ENCODE data around the gene ATP8A2. TPM values are rescaled to one million over a fixed set of nuclear protein-coding genes. Genes with fewer than 3 reads are reported as not detected.
"Not testable (repeated sequence)": the region's sequence is repeated elsewhere in the genome, so short reads cannot be mapped to it uniquely, and the experiment has no call there.

ATP8A2 gene
- total RNA-seq, 1 donor from 2014 or later = 0.13 TPM

DNA sequence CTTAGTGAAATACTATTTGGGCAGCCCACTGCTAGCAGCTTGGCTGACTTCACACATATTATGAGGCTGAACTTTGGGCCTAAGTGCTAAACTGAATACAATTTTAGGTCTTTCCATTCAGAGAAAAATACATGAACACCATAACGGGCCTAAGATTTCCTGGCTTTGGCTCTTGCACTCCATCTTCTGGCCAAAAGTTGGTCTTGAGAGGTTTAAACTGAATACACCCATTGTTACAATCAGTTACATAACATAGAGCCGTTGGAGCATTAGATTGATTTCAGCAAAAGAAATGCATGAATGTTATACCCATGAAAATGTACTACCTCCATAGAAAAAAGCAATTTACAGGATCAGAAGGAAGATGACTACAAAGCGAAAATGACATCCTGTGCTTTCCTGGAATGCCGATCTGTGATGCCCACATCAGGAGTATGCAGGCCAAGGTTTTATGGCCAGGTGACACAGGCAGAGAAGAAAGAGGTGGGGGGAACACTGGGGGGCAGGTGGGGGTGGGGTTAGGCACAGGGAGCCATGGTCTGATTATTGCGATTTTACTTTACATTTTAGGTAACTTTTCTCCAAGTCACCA is 691.2 kb downstream of the ATP8A2 start:
- peak; percentile 48 to 65 for DNase-seq (ENCODE audit: low read depth in 2 of 2)

DNA sequence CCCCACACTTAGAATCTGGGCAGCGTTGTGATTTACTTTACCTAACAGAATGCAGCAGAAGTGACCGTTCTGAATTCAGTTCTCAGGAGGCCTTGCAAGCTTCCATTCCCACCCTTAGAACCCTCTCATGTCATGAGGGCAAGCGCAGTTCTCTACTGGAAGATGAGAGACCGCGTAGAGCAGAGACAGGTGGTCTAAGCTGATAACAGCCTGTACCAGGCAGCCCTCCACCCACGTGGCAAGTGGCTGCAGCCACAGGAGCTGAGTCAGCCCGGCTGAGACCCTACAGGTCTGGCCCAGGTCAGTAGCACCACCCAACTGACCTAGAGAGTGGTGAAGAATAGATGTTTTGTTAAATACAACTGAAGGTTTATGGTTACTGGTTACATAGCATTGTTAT is 694.7 kb downstream of the ATP8A2 start:
- DNase-seq (ENCODE audit: low read depth in 2 of 2) = not testable (repeated sequence)

DNA sequence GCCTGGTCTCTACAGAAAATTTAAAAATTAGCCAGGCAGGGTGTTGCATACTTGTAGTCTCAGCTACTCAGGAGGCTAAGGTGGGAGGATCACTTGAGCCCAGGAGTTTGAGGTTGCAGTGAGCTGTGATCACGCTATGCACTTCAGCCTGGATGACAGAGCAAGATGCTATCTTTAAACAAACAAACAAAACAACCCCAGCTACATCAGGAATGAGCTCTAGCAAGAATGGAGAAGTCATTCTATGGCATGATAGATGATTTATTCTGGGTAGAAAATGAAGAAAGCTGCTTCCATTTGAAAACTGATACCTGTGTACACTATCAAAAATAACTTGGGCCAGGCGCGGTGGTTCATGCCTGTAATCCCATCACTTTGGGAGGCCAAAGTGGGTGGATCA is 695.8 kb downstream of the ATP8A2 start:
- no peak for DNase-seq (ENCODE audit: low read depth in 2 of 2)

DNA sequence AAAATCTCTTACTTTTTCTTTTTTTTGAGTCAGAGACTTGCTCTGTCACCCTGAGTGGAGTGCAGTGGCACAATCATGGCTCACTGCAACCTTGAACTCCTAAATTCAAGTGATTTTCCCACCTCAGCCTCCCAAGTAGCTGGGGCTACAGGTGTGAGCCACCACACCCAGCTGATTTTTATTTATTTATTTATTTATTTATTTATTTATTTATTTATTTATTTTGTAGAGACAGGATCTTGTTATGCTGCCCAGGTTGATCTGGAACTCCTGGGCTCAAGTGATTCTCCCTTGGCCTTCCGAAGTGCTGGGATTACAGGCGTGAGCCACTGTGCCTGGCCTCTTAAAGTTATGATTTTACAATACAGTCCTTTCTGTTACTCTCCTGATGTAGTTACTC is 696.6 kb downstream of the ATP8A2 start:
- DNase-seq (ENCODE audit: low read depth in 2 of 2) = not testable (repeated sequence)

DNA sequence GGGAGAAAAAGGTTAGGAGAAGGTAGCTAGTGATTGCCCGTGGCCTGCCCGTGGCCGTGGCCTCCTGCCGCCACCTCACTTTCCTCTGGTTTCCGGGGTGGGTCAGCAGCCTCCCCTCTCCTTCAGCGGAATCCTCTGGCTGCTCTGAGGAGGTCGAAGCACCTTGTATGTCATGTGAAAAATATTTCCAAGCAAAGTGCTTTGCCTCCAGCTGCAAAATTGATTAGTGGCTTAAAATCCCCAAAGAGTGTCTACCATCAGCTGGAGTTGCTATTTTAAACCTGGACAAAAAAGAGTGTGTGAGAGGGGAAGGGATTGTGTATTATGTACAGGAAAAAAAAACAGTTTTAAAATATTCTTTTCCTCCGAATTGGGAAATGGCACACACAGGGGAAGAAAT is 697.9 kb downstream of the ATP8A2 start:
- not testable (repeated sequence) for DNase-seq (ENCODE audit: low read depth in 2 of 2)

DNA sequence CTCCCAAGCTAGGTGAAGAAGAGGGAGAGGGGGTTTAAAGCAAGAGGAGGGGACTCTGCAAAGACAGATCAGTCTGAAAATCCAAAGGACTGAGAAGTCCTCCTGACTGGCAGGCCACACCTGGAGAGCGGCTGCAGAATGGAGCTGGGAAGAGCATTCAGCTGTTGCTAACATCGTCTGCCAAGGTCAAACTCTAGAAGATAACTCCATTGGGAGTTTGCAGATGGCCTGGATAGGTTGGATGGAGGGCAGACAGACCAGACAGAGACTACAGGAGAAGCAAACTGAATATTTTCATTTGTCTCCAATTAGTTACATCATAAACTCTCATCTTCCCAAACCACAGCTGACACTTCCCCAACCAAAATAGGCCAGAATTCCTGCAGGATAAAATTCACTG is 699.9 kb downstream of the ATP8A2 start:
- no peak for DNase-seq (ENCODE audit: low read depth in 2 of 2)

DNA sequence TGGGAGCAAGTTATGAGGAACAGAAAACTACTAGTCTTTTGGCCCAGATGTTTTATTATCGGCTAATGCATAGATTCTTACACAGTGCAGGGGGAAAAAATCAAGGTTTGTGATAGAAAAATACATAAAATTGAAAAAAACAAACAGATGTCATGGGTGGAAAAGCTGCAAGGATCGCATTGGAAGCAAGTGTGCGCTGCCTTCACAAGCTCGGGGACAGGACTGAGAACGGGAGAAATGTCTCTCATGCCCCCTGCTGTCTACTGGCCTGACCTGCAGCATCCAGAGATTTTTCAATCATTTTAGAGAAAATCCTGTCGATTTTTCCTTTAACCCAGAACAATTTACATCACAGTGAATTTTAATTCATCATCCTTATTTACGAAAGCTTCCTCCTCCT is 700.6 kb downstream of the ATP8A2 start:
- DNase-seq (ENCODE audit: low read depth in 2 of 2) = not testable (repeated sequence)

DNA sequence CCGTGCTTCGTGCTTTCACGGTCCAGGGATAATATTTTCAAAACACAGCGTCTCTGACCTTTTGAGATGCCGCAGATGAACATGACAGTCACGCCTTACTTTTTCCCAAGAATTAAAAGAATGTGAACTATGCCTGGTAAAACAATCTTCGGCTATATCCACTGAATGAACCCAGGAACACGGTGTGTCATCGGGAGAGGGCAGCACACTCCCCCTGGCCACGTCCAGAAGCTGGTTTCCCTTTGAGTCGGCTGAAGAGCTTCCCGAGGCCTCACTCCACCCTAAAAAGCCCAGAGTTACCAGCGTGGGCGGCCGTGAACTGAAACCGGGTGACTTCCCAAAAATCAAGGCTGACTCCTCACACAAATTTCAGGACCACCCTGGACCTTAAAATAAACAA is 702.9 kb downstream of the ATP8A2 start:
- DNase-seq (ENCODE audit: low read depth in 2 of 2) = no peak

Other genes starting within 250 kb of the ATP8A2 start
- not detected in 2 replicates for gene AMER2, start 199.7 kb upstream of the ATP8A2 start, total RNA-seq
- 22.3 and 23.6 TPM in 2 replicates for gene MTMR6, start 84.5 kb upstream of the ATP8A2 start, total RNA-seq
- gene NUP58, start 70.3 kb upstream of the ATP8A2 start, total RNA-seq = 37.4 and 39.3 TPM in 2 replicates

All from dermis microvascular lymphatic vessel endothelial cell (primary cell).